ENCODE measurements around the gene TCIRG1.

The TCIRG1 gene

GRCh38 chr11:68057807-68058206 lies 19.0 kb downstream of the TCIRG1 start:
- Histone ChIP-seq H4K20me1 (ENCODE audit: low read depth, low read length) (no peaks in the 10 kb centered on the region), H3F3A (ENCODE audit: insufficient read depth) (0 out of 2 replicates have a peak, but pooled peaks cover 3% of the 10 kb centered on the region), H3K79me2 (ENCODE audit: insufficient read depth, low read length) (no peaks in the 10 kb centered on the region), H3K4me2 (ENCODE audit: low read depth, low read length, poor library complexity, severe bottlenecking) (no peak overlapping the region), H3K4me3 (ENCODE audit: insufficient read depth, low read length, poor library complexity, severe bottlenecking) (no peak overlapping the region), H3K27ac (ENCODE audit: low read depth, low read length) (no peak overlapping the region), H2AFZ (ENCODE audit: low read depth, low read length, severe bottlenecking) (no peak overlapping the region), H3K36me3 (ENCODE audit: low read length) (no peaks in the 10 kb centered on the region; the same call in 1 of the 2 replicates), H3K9me2 (replicated peaks; ENCODE audit: insufficient read depth, low read length) (no peaks in the 10 kb centered on the region), H3K27me3 (ENCODE audit: low read length) (no peaks in the 10 kb centered on the region), H3K9ac (ENCODE audit: low read length) (no peak overlapping the region), H3K9me3 (ENCODE audit: insufficient read depth, low read length) (no peaks in the 10 kb centered on the region)
- TF ChIP-seq CTCF (IDR thresholded peaks at IDR 0.05; ENCODE audit: insufficient read depth, low read length, poor library complexity, severe bottlenecking) (no peak), EZH2phosphoT487 (conservative IDR thresholded peaks at IDR 0.05; ENCODE audit: low read length) (no peak)

GRCh38 chr11:68061508-68061907 lies 22.7 kb downstream of the TCIRG1 start:
- H3K27me3 ChIP-seq (ENCODE audit: low read length) = no peaks in the 10 kb centered on the region
- H3K9me2 ChIP-seq (replicated peaks; ENCODE audit: insufficient read depth, low read length) = no peaks in the 10 kb centered on the region
- H3K4me3 ChIP-seq (ENCODE audit: insufficient read depth, low read length, poor library complexity, severe bottlenecking) = no peak overlapping the region
- H3K9ac ChIP-seq (ENCODE audit: low read length) = no peak overlapping the region
- H3K9me3 ChIP-seq (ENCODE audit: insufficient read depth, low read length) = no peaks in the 10 kb centered on the region
- no peak overlapping the region for H2AFZ ChIP-seq (ENCODE audit: low read depth, low read length, severe bottlenecking)
- H3K79me2 ChIP-seq (ENCODE audit: insufficient read depth, low read length) = no peaks in the 10 kb centered on the region
- peaks cover 3% of the 10 kb centered on the region; the same call in 1 of the 2 replicates for H3K36me3 ChIP-seq (ENCODE audit: low read length)
- no peak overlapping the region for H3K4me2 ChIP-seq (ENCODE audit: low read depth, low read length, poor library complexity, severe bottlenecking)
- no peaks in the 10 kb centered on the region for H3F3A ChIP-seq (ENCODE audit: insufficient read depth)
- no peak overlapping the region for H3K27ac ChIP-seq (ENCODE audit: low read depth, low read length)
- TF ChIP-seq CTCF (IDR thresholded peaks at IDR 0.05; ENCODE audit: insufficient read depth, low read length, poor library complexity, severe bottlenecking) = no peak
- no peak for TF ChIP-seq EZH2phosphoT487 (conservative IDR thresholded peaks at IDR 0.05; ENCODE audit: low read length)
- no peaks in the 10 kb centered on the region for H4K20me1 ChIP-seq (ENCODE audit: low read depth, low read length)

- Histone ChIP-seq H3K4me2 (ENCODE audit: low read depth, low read length, poor library complexity, severe bottlenecking) (no peak overlapping the region), H3K27me3 (ENCODE audit: low read length) (no peaks in the 10 kb centered on the region), H3K27ac (ENCODE audit: low read depth, low read length) (no peak overlapping the region), H3K79me2 (ENCODE audit: insufficient read depth, low read length) (no peaks in the 10 kb centered on the region), H3K9me3 (ENCODE audit: insufficient read depth, low read length) (no peaks in the 10 kb centered on the region), H3K4me3 (ENCODE audit: insufficient read depth, low read length, poor library complexity, severe bottlenecking) (no peak overlapping the region), H3K36me3 (ENCODE audit: low read length) (0 out of 2 replicates have a peak, but pooled peaks cover 3% of the 10 kb centered on the region), H4K20me1 (ENCODE audit: low read depth, low read length) (no peaks in the 10 kb centered on the region), H3K9me2 (replicated peaks; ENCODE audit: insufficient read depth, low read length) (no peaks in the 10 kb centered on the region), H2AFZ (ENCODE audit: low read depth, low read length, severe bottlenecking) (no peak overlapping the region), H3K9ac (ENCODE audit: low read length) (no peak overlapping the region), H3F3A (ENCODE audit: insufficient read depth) (no peaks in the 10 kb centered on the region)
- no peak for TF ChIP-seq EZH2phosphoT487 (conservative IDR thresholded peaks at IDR 0.05; ENCODE audit: low read length)
- TF ChIP-seq CTCF (IDR thresholded peaks at IDR 0.05; ENCODE audit: insufficient read depth, low read length, poor library complexity, severe bottlenecking) = no peak
These were observed 26.1 kb downstream of the TCIRG1 start for GRCh38 chr11:68064926-68065325.

Measured in SU-DHL-6 (cell line).